ENCODE data around the gene BCDIN3D. TPM values are rescaled to one million over a fixed set of nuclear protein-coding genes. Genes with fewer than 3 reads are reported as not detected.

The BCDIN3D gene
- total and polyA plus RNA-seq, 4 donors = 2.6 to 4.4 (median 3.0) TPM

DNA sequence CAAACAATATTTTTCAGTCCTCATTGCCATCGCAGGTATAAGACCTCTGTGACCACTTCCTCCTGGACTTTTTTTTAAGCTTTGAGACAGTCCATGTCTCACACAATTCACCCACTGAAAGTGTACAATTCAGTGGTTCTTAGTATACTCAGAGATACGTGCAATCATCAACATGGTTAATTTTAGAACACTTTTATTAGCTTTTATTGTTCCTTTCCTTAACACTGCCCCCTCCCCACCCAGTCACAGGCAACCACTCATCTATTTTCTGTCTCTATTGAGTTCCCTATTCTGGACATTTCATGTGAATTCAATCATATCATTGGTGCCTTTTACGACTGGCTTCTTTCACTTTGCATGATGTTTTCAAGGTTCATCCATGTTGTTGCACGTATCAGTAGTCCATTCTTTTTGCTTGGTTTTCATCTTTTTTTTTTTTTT lies 30.9 kb downstream of the BCDIN3D start:
- no peak for DNase-seq
- Histone ChIP-seq H3K9ac (ENCODE audit: insufficient read depth in 1 of 2, low read length in 2 of 2) (no peak overlapping the region), H3K36me3 (ENCODE audit: control insufficient read depth in 4 of 4, insufficient read depth in 4 of 4, low read length in 4 of 4) (no peaks in the 10 kb centered on the region), H3K4me1 (ENCODE audit: control insufficient read depth in 5 of 5, insufficient read depth in 5 of 5, low read length in 5 of 5) (peaks cover 13 to 34% (median 24%) of the 10 kb centered on the region in 5 donors), H3K9me3 (ENCODE audit: control insufficient read depth in 4 of 4, insufficient read depth in 3 of 4, low read length in 3 of 4) (no peaks in the 10 kb centered on the region), H3K4me3 (no peak overlapping the region), H3K27me3 (ENCODE audit: control insufficient read depth in 3 of 3, insufficient read depth in 3 of 3, low read length in 2 of 3) (no peaks in the 10 kb centered on the region), H3K27ac (ENCODE audit: low read depth in 1 of 2, low read length in 1 of 2) (no peak overlapping the region)
- TF ChIP-seq, protein P1, sequence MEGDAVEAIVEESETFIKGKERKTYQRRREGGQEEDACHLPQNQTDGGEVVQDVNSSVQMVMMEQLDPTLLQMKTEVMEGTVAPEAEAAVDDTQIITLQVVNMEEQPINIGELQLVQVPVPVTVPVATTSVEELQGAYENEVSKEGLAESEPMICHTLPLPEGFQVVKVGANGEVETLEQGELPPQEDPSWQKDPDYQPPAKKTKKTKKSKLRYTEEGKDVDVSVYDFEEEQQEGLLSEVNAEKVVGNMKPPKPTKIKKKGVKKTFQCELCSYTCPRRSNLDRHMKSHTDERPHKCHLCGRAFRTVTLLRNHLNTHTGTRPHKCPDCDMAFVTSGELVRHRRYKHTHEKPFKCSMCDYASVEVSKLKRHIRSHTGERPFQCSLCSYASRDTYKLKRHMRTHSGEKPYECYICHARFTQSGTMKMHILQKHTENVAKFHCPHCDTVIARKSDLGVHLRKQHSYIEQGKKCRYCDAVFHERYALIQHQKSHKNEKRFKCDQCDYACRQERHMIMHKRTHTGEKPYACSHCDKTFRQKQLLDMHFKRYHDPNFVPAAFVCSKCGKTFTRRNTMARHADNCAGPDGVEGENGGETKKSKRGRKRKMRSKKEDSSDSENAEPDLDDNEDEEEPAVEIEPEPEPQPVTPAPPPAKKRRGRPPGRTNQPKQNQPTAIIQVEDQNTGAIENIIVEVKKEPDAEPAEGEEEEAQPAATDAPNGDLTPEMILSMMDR (IDR thresholded peaks at IDR 0.05; ENCODE audit: control extremely low read depth, extremely low read depth) = no peak
- no peak for ATAC-seq (ENCODE audit: insufficient read depth, low FRiP score)
- 75 to 77% methylated on average over 4 of the region's 4 CpGs for WGBS, 2 donors

DNA sequence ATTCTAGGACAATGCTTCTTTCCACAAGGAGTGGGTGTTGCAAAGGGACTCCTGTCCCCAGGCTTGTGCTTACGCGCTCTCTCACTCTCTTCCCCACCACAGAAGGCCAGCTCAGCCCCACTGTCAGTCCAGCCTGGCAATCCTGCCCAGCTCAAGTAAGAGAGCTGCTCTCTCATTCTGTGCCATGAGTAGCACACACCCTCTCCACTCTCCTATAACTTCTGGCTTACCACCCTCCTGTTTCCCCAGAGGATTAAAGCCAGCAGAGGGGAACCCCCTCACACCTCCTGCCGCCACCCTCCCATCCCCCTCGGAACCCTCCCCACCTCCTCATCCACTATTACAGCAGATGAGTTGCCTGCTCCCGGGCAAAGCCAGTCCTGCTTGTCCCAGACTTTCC lies 31.8 kb downstream of the BCDIN3D start:
- H3K4me1 ChIP-seq (ENCODE audit: control insufficient read depth in 5 of 5, insufficient read depth in 5 of 5, low read length in 5 of 5) = peaks cover 16 to 34% (median 24%) of the 10 kb centered on the region in 5 donors
- no peaks in the 10 kb centered on the region for H3K9me3 ChIP-seq (ENCODE audit: control insufficient read depth in 4 of 4, insufficient read depth in 3 of 4, low read length in 3 of 4)
- no peaks in the 10 kb centered on the region for H3K27me3 ChIP-seq (ENCODE audit: control insufficient read depth in 3 of 3, insufficient read depth in 3 of 3, low read length in 2 of 3)
- H3K4me3 ChIP-seq = no peak overlapping the region
- TF ChIP-seq, protein P1 (IDR thresholded peaks at IDR 0.05; ENCODE audit: control extremely low read depth, extremely low read depth) = no peak
- H3K27ac ChIP-seq (ENCODE audit: low read depth in 1 of 2, low read length in 1 of 2) = no peak overlapping the region
- DNase-seq (no peak), ATAC-seq (ENCODE audit: insufficient read depth, low FRiP score) (no peak)
- WGBS, 2 donors = 84 to 88% methylated on average over 5 of the region's 5 CpGs
- no peaks in the 10 kb centered on the region for H3K36me3 ChIP-seq (ENCODE audit: control insufficient read depth in 4 of 4, insufficient read depth in 4 of 4, low read length in 4 of 4)
- H3K9ac ChIP-seq (ENCODE audit: insufficient read depth in 1 of 2, low read length in 2 of 2) = no peak overlapping the region

DNA sequence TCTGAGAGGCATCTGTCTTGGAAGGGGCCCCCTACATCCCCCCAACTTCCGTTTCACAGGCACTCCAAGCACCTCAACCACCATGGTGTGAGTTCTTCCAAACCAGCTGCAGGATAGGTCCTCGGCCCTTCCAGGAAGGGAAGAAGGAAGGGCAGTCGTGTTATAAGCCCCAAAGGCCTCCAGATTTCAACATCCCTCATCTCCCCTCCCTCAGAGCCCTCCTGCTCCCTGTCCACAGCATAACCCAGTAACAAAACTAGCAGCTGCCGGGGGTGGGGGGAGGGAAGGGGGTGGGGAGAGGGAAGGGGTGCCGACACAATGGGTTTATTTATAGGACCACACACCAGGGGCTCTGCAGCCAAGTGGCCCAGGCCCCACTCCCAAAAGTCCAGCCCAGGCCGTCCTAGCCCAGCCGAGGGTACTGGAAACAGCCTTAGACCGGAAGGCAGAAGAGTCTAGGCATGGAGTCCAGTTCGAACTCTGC lies 33.0 kb downstream of the BCDIN3D start:
- 33 to 43% methylated on average over 9 of the region's 9 CpGs for WGBS, 2 donors
- Histone ChIP-seq H3K9ac (ENCODE audit: insufficient read depth in 1 of 2, low read length in 2 of 2) (peak overlapping the region; percentile 13 to 26), H3K36me3 (ENCODE audit: control insufficient read depth in 4 of 4, insufficient read depth in 4 of 4, low read length in 4 of 4) (peaks cover 0 to 6% (median 4%) of the 10 kb centered on the region in 4 donors), H3K4me1 (ENCODE audit: control insufficient read depth in 5 of 5, insufficient read depth in 5 of 5, low read length in 5 of 5) (peaks cover 16 to 34% (median 24%) of the 10 kb centered on the region in 5 donors), H3K4me3 (no peak overlapping the region), H3K27me3 (ENCODE audit: control insufficient read depth in 3 of 3, insufficient read depth in 3 of 3, low read length in 2 of 3) (no peaks in the 10 kb centered on the region), H3K9me3 (ENCODE audit: control insufficient read depth in 4 of 4, insufficient read depth in 3 of 4, low read length in 3 of 4) (no peaks in the 10 kb centered on the region), H3K27ac (ENCODE audit: low read depth in 1 of 2, low read length in 1 of 2) (peak overlapping the region; percentile 10 to 65)
- TF ChIP-seq, protein P1 (IDR thresholded peaks at IDR 0.05; ENCODE audit: control extremely low read depth, extremely low read depth) = no peak
- DNase-seq (peak; percentile 61 to 83 (median 73)), ATAC-seq (ENCODE audit: insufficient read depth, low FRiP score) (no peak)

All from lung (tissue), 12 donors.